Neuronal stem cell (in vitro differentiated cells): ENCODE results near the gene NELFCD.

Experiments used
- DNase-seq: peaks from one replicate; pipeline ENCODE4 v3.0.0-alpha.2; 2013; ENCODE audit warnings: low spot score
- H2AFZ ChIP-seq: one replicate; pipeline ENCODE4 v1.6.1; 2013; ENCODE audit warnings: mild to moderate bottlenecking, low read length, inconsistent platforms
- H2AK5ac ChIP-seq: 2 replicates; pipeline ENCODE4 v1.6.1; 2013; ENCODE audit warnings: low read depth, mild to moderate bottlenecking, inconsistent platforms, low read length, moderate library complexity, mixed read lengths
- H2BK120ac ChIP-seq: 2 replicates; pipeline ENCODE4 v1.6.1; 2013; ENCODE audit warnings: low read depth, mild to moderate bottlenecking, inconsistent platforms, low read length, moderate library complexity, mixed read lengths
- H2BK12ac ChIP-seq: one replicate; pipeline ENCODE4 v1.6.1; 2013; ENCODE audit warnings: low read length, inconsistent platforms
- H2BK15ac ChIP-seq: 2 replicates; pipeline ENCODE4 v1.6.1; 2013; ENCODE audit warnings: mild to moderate bottlenecking, low read length, inconsistent platforms, mixed read lengths
- H2BK5ac ChIP-seq: one replicate; pipeline ENCODE4 v1.6.1; 2013; ENCODE audit warnings: inconsistent platforms, mild to moderate bottlenecking, low read length, moderate library complexity
- H3K14ac ChIP-seq: one replicate; pipeline ENCODE4 v1.6.1; 2013; ENCODE audit warnings: low read length, inconsistent platforms
- H3K18ac ChIP-seq: 2 replicates; pipeline ENCODE4 v1.6.1; 2013; ENCODE audit warnings: low read length, inconsistent platforms
- H3K23ac ChIP-seq: 2 replicates; pipeline ENCODE4 v1.6.1; 2013; ENCODE audit warnings: low read depth, mild to moderate bottlenecking, mixed read lengths, low read length, inconsistent platforms; ENCODE audit not compliant: poor library complexity
- H3K27ac ChIP-seq: replicated peaks from 3 replicates; pipeline ENCODE4 v1.5.1; 2013; ENCODE audit warnings: low read length, inconsistent platforms
- H3K27me3 ChIP-seq, 3 experiments: 2 replicates each; pipeline ENCODE4 v1.6.1; 2013; ENCODE audit warnings: low read length in 3 of 3, mild to moderate bottlenecking in 2 of 3, inconsistent platforms in 1 of 3, low read depth in 1 of 3, mixed read lengths in 1 of 3, moderate library complexity in 1 of 3; ENCODE audit not compliant: control insufficient read depth in 3 of 3, insufficient read depth in 3 of 3
- H3K36me3 ChIP-seq, 2 donors: replicated peaks in 1 of 2; 2 replicates each; pipeline ENCODE4 v1.6.1; 2013; ENCODE audit warnings: low read length in 2 of 2; ENCODE audit not compliant: control insufficient read depth in 2 of 2, insufficient read depth in 2 of 2
- H3K4ac ChIP-seq: 2 replicates; pipeline ENCODE4 v1.6.1; 2013; ENCODE audit warnings: inconsistent platforms, mild to moderate bottlenecking, low read length, moderate library complexity
- H3K4me1 ChIP-seq, 2 donors: 1 replicate in 1 of 2; 2 replicates in 1 of 2; pipeline ENCODE4 v1.6.1; 2013; ENCODE audit warnings: low read length in 2 of 2, low read depth in 1 of 2; ENCODE audit not compliant: control insufficient read depth in 2 of 2, insufficient read depth in 1 of 2
- H3K4me2 ChIP-seq: one replicate; pipeline ENCODE4 v1.6.1; 2013; ENCODE audit warnings: mild to moderate bottlenecking, low read length, inconsistent platforms; ENCODE audit not compliant: insufficient read depth, poor library complexity, severe bottlenecking
- H3K4me3 ChIP-seq, 2 donors: 2 replicates each; pipeline ENCODE4 v1.5.1; 2013; ENCODE audit warnings: low read length in 2 of 2, mild to moderate bottlenecking in 2 of 2, inconsistent platforms in 1 of 2, moderate library complexity in 1 of 2
- H3K79me1 ChIP-seq: one replicate; pipeline ENCODE4 v1.6.1; 2013; ENCODE audit warnings: low read depth, mild to moderate bottlenecking, inconsistent platforms, low read length, moderate library complexity
- H3K9ac ChIP-seq: one replicate; pipeline ENCODE4 v1.6.1; 2013; ENCODE audit warnings: mild to moderate bottlenecking, low read depth, low read length, inconsistent platforms; ENCODE audit not compliant: poor library complexity
- H3K9me3 ChIP-seq, 2 donors: replicated peaks in 1 of 2; 2 replicates each; pipeline versions ENCODE3 to v1.6.1; 2013; ENCODE audit warnings: low read length in 2 of 2, mild to moderate bottlenecking in 2 of 2, inconsistent platforms in 1 of 2, low read depth in 1 of 2, mixed read lengths in 1 of 2, moderate library complexity in 1 of 2; ENCODE audit not compliant: control insufficient read depth in 2 of 2, insufficient read depth in 1 of 2
- H4K8ac ChIP-seq: one replicate; pipeline ENCODE4 v1.6.1; 2013; ENCODE audit warnings: low read depth, mild to moderate bottlenecking, inconsistent platforms, low read length, moderate library complexity
- H4K91ac ChIP-seq: one replicate; pipeline ENCODE4 v1.6.1; 2013; ENCODE audit warnings: low read length, low read depth, mild to moderate bottlenecking, inconsistent platforms; ENCODE audit not compliant: poor library complexity
- WGBS, 2 donors: extraction: QIAGEN DNeasy Blood & Tissue Kit; methylation state at CpG; one replicate each; pipeline ENCODE4 v1.1.7; 2013; ENCODE audit warnings: missing lambda C conversion rate in 2 of 2, mixed read lengths in 1 of 2; ENCODE audit not compliant: insufficient read length in 2 of 2, insufficient replicate concordance in 1 of 2; ENCODE audit errors: extremely low coverage in 2 of 2; 5-methylcytosine and 5-hydroxymethylcytosine counted together

Gene NELFCD

DNA sequence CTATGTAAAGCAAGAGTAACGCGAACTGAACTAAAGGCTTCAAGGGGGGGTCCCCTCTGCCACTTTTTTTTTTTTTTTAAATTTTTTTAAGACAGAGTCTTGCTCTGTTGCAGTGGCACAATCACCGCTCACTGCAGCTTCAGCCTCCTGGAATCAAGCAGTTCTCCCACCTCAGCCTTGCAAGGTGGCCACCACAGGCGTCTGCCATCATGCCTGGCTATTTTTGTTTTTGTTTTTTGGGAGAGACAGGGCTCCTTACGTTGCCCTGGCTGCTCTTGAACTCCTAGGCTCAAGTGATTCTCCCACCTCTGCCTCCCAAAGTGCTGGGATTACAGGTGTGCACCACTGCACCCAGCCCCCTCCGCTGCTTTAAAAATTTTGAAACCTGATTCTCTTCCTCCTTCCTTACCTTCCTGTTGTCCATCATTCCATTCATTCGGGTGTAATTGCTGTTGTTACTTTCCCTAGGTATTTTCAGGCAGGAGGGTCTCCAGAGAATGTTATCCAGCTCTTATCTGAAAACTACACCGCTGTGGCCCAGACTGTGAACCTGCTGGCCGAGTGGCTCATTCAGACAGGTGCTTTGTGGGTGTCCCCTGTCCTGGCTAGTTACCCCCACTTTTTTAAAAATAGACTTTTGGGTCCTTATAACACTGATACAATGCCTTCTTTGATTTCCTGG is 5.4 kb downstream of the NELFCD start:
- H3K36me3 ChIP-seq, result peaks cover 39 to 74% of the 10 kb centered on the region in 2 donors

GRCh38 chr20:58986968-58987517 is 6.0 kb downstream of the NELFCD start:
- no peak overlapping the region for H2AK5ac ChIP-seq
- no peak overlapping the region for H3K18ac ChIP-seq
- H2BK12ac ChIP-seq, result no peak overlapping the region
- H3K4me1 ChIP-seq, result peaks cover 2 to 6% of the 10 kb centered on the region in 2 donors
- no peak overlapping the region for H2BK15ac ChIP-seq
- WGBS, 2 donors, result no CpG with 5 or more reads among the region's 8 CpGs
- no peak overlapping the region for H2BK120ac ChIP-seq
- H3K14ac ChIP-seq, result no peak overlapping the region
- H3K4ac ChIP-seq, result no peak overlapping the region
- no peak overlapping the region for H3K4me3 ChIP-seq
- no peak overlapping the region for H4K91ac ChIP-seq
- H3K9me3 ChIP-seq, result no peaks in the 10 kb centered on the region
- no peak overlapping the region for H3K9ac ChIP-seq
- H4K8ac ChIP-seq, result no peak overlapping the region
- no peak overlapping the region for H3K4me2 ChIP-seq
- H3K27me3 ChIP-seq, result no peaks in the 10 kb centered on the region
- DNase-seq, result no peak
- no peak overlapping the region for H2BK5ac ChIP-seq
- H2AFZ ChIP-seq, result no peak overlapping the region
- H3K36me3 ChIP-seq, result peaks cover 43 to 81% of the 10 kb centered on the region in 2 donors
- H3K79me1 ChIP-seq, result peaks cover 7% of the 10 kb centered on the region
- H3K23ac ChIP-seq, result no peak overlapping the region
- no peak overlapping the region for H3K27ac ChIP-seq

More for the DNA sequence above, 5.4 kb downstream of the NELFCD start:
- Histone ChIP-seq H4K8ac (no peak overlapping the region), H3K9ac (no peak overlapping the region), H3K4me1 (peaks cover 2 to 9% of the 10 kb centered on the region in 2 donors), H3K27me3 (no peaks in the 10 kb centered on the region), H2BK5ac (no peak overlapping the region), H3K4ac (no peak overlapping the region), H2BK12ac (no peak overlapping the region), H3K79me1 (peaks cover 7% of the 10 kb centered on the region), H3K23ac (no peak overlapping the region), H3K14ac (no peak overlapping the region), H3K27ac (no peak overlapping the region), H3K4me3 (no peak overlapping the region), H4K91ac (no peak overlapping the region), H3K18ac (no peak overlapping the region), H3K9me3 (no peaks in the 10 kb centered on the region), H2AFZ (no peak overlapping the region), H2AK5ac (no peak overlapping the region), H3K4me2 (no peak overlapping the region), H2BK15ac (no peak overlapping the region), H2BK120ac (no peak overlapping the region)
- no CpG with 5 or more reads among the region's 9 CpGs for WGBS, 2 donors
- DNase-seq, result no peak

- no peak overlapping the region for H3K23ac ChIP-seq
- no peak overlapping the region for H3K27ac ChIP-seq
- H2BK5ac ChIP-seq, result no peak overlapping the region
- no peak overlapping the region for H3K9ac ChIP-seq
- no peak overlapping the region for H2BK15ac ChIP-seq
- H3K4me2 ChIP-seq, result no peak overlapping the region
- H3K4ac ChIP-seq, result no peak overlapping the region
- H2BK120ac ChIP-seq, result no peak overlapping the region
- H3K36me3 ChIP-seq, result peaks cover 49 to 85% of the 10 kb centered on the region in 2 donors
- no peak overlapping the region for H3K4me3 ChIP-seq
- no peak for DNase-seq
- no peak overlapping the region for H4K8ac ChIP-seq
- no peak overlapping the region for H2AFZ ChIP-seq
- no peaks in the 10 kb centered on the region for H3K27me3 ChIP-seq
- peaks cover 5% of the 10 kb centered on the region for H3K79me1 ChIP-seq
- peaks cover 0 to 2% of the 10 kb centered on the region in 2 donors for H3K4me1 ChIP-seq
- no peak overlapping the region for H2AK5ac ChIP-seq
- no peak overlapping the region for H3K18ac ChIP-seq
- H3K14ac ChIP-seq, result no peak overlapping the region
- no CpG with 5 or more reads among the region's 9 CpGs for WGBS, 2 donors
- H2BK12ac ChIP-seq, result no peak overlapping the region
- no peak overlapping the region for H4K91ac ChIP-seq
- no peaks in the 10 kb centered on the region for H3K9me3 ChIP-seq
Measured at GRCh38 chr20:58987790-58988564, 6.9 kb downstream of the NELFCD start.

DNA sequence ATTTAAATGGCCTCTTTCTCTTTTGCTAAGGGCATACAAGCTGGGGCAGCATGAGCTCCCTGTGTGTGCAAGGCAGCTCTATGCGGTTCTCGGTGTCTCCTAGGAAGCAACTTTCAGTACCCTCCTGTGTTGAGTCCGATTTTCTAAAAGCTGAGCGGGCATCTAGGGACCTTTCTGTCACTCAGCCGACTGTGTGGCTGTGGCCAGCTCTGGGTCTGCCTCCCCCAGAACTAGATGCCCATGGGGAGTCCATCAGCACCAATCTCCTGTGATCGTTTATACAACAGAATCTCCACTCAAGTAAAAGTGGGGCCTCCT is 7.5 kb downstream of the NELFCD start:
- Histone ChIP-seq H4K91ac (no peak overlapping the region), H2BK120ac (no peak overlapping the region), H2AK5ac (no peak overlapping the region), H2BK5ac (no peak overlapping the region), H3K4me1 (peaks cover 0 to 2% of the 10 kb centered on the region in 2 donors), H3K4me2 (no peak overlapping the region), H3K9me3 (no peaks in the 10 kb centered on the region), H3K36me3 (peaks cover 54 to 90% of the 10 kb centered on the region in 2 donors), H3K4me3 (no peak overlapping the region), H3K23ac (no peak overlapping the region), H3K27me3 (no peaks in the 10 kb centered on the region), H3K18ac (no peak overlapping the region), H2BK15ac (no peak overlapping the region), H2AFZ (no peak overlapping the region), H3K14ac (no peak overlapping the region), H3K79me1 (peaks cover 5% of the 10 kb centered on the region), H3K4ac (no peak overlapping the region), H4K8ac (no peak overlapping the region), H3K9ac (no peak overlapping the region), H3K27ac (no peak overlapping the region), H2BK12ac (no peak overlapping the region)
- WGBS, 2 donors, result no CpG with 5 or more reads among the region's 6 CpGs
- no peak for DNase-seq
